Keratinocyte (primary cell): Measurements from ENCODE around the gene FTO. TPM values are rescaled to one million over a fixed set of nuclear protein-coding genes. Genes with fewer than 3 reads are reported as not detected.
"Not testable (repeated sequence)": the region's sequence is repeated elsewhere in the genome, so short reads cannot be mapped to it uniquely, and the experiment has no call there.

Experiments used
- DNase-seq: peaks from one replicate; pipeline ENCODE4 v3.0.0-alpha.2; 2011; ENCODE audit warnings: low read depth, missing footprints, low spot score
- FAIRE-seq: peaks from 2 replicates; lab custom pipeline; 2011; peaks lifted over from hg19 to GRCh38; lab: Jason Lieb, UNC
- H2AFZ ChIP-seq: 2 replicates; pipeline ENCODE4 v1.6.0; 2012; ENCODE audit warnings: low read length, control low read depth, inconsistent platforms; ENCODE audit not compliant: control insufficient read depth
- H3K27ac ChIP-seq: 2 replicates; pipeline ENCODE4 v1.5.1; 2011; ENCODE audit warnings: low read length; ENCODE audit not compliant: control insufficient read depth, insufficient read depth
- H3K27me3 ChIP-seq: 3 replicates; pipeline ENCODE4 v1.6.0; 2011; ENCODE audit warnings: low read length; ENCODE audit not compliant: control insufficient read depth, insufficient read depth; ENCODE audit errors: extremely low read depth
- H3K36me3 ChIP-seq, 2 experiments: 2 replicates in 1 of 2; 3 replicates in 1 of 2; pipeline ENCODE4 v1.5.1; 2011; ENCODE audit warnings: low read length in 2 of 2, mild to moderate bottlenecking in 1 of 2; ENCODE audit not compliant: control insufficient read depth in 2 of 2, insufficient read depth in 2 of 2; ENCODE audit errors: extremely low read depth in 1 of 2
- H3K4me1 ChIP-seq: 3 replicates; pipeline ENCODE4 v1.5.1; 2011; ENCODE audit warnings: low read length; ENCODE audit not compliant: control insufficient read depth, insufficient read depth; ENCODE audit errors: extremely low read depth
- H3K4me2 ChIP-seq: 3 replicates; pipeline ENCODE4 v1.6.0; 2011; ENCODE audit warnings: low read depth, low read length; ENCODE audit not compliant: control insufficient read depth, insufficient read depth; ENCODE audit errors: extremely low read depth
- H3K4me3 ChIP-seq, 3 experiments: fragments of 200-600 bp in 1 of 3; sonication (generic) in 1 of 3; 2 replicates in 2 of 3; 3 replicates in 1 of 3; pipeline ENCODE4 v1.5.1; 2011 to 2016; ENCODE audit warnings: low read length in 3 of 3, mild to moderate bottlenecking in 3 of 3, control low read depth in 2 of 3, inconsistent platforms in 1 of 3, low read depth in 1 of 3, mixed read lengths in 1 of 3, mixed run types in 1 of 3, moderate library complexity in 1 of 3; ENCODE audit not compliant: control insufficient read depth in 2 of 3, insufficient read depth in 2 of 3; ENCODE audit errors: extremely low read depth in 1 of 3
- H3K79me2 ChIP-seq: 2 replicates; pipeline ENCODE4 v1.6.0; 2012; ENCODE audit warnings: low read length; ENCODE audit not compliant: control insufficient read depth, insufficient read depth
- H3K9ac ChIP-seq: 3 replicates; pipeline ENCODE4 v1.6.0; 2011; ENCODE audit warnings: low read length; ENCODE audit not compliant: control insufficient read depth, insufficient read depth; ENCODE audit errors: extremely low read depth
- H3K9me1 ChIP-seq: 3 replicates; pipeline ENCODE4 v1.6.0; 2011; ENCODE audit warnings: low read length; ENCODE audit not compliant: control insufficient read depth, insufficient read depth; ENCODE audit errors: extremely low read depth
- H3K9me3 ChIP-seq: 2 replicates; pipeline ENCODE4 v1.5.1; 2012; ENCODE audit warnings: low read depth, low read length; ENCODE audit not compliant: control insufficient read depth
- H4K20me1 ChIP-seq: 3 replicates; pipeline ENCODE4 v1.6.0; 2011; ENCODE audit warnings: low read length; ENCODE audit not compliant: control insufficient read depth, insufficient read depth; ENCODE audit errors: extremely low read depth
- CTCF ChIP-seq, 3 experiments: IDR thresholded peaks in 1 of 3; conservative IDR thresholded peaks in 1 of 3; optimal IDR thresholded peaks in 1 of 3; 2 replicates in 2 of 3; 3 replicates in 1 of 3; pipeline versions ENCODE3 to v1.5.1; 2011; ENCODE audit warnings: low read length in 3 of 3, mild to moderate bottlenecking in 3 of 3, moderate library complexity in 2 of 3, control low read depth in 1 of 3, inconsistent platforms in 1 of 3; ENCODE audit not compliant: insufficient read depth in 2 of 3; ENCODE audit errors: extremely low read depth in 1 of 3
- EZH2 ChIP-seq: IDR thresholded peaks from one replicate; pipeline ENCODE4 v1.6.1; 2012; ENCODE audit warnings: inconsistent platforms, mild to moderate bottlenecking, low read length, moderate library complexity
- dilution Hi-C: fragments of 300-500 bp; cut with MboI; formaldehyde crosslinking; loops from one replicate; pipeline ENCODE4 v1.7.0; 2020; ENCODE audit warnings: low sequenced_read_pairs; ENCODE audit not compliant: extremely low pct_ligation_motif_present
- polyA plus RNA-seq, 5 experiments: library from polyadenylated mRNA; depleted of rRNA in 3 of 5; stranded (reverse) in 3 of 5; stranded (forward) in 1 of 5; unstranded in 1 of 5; fragments of >200 nt; gene quantifications; 1 replicate in 1 of 5; 2 replicates in 3 of 5; 3 replicates in 1 of 5; pipeline versions ENCODE4 v1.2.1 to v1.2.3, GENCODE V29; 2011 to 2012; ENCODE audit warnings: missing spikeins in 2 of 5, low read depth in 1 of 5, low replicate concordance in 1 of 5

Gene FTO
- polyA plus RNA-seq, 1 donor (not counting 4 experiments of a cell fraction or from before 2014, with no cell fraction given), result 56.4 TPM

- dilution Hi-C loops, result no loop called here
- peaks cover 0 to 1% of the 10 kb centered on the region in 2 experiments for H3K36me3 ChIP-seq
- no peak overlapping the region for H3K9ac ChIP-seq
- H3K27ac ChIP-seq, result no peak overlapping the region
- H3K27me3 ChIP-seq, result no peaks in the 10 kb centered on the region
- H4K20me1 ChIP-seq, result no peaks in the 10 kb centered on the region
- H3K79me2 ChIP-seq, result no peaks in the 10 kb centered on the region
- no peaks in the 10 kb centered on the region for H3K9me1 ChIP-seq
- peaks cover 10% of the 10 kb centered on the region for H3K4me1 ChIP-seq
- no peak overlapping the region for H3K4me2 ChIP-seq
- H3K4me3 ChIP-seq, result no peak overlapping the region
- H2AFZ ChIP-seq, result no peak overlapping the region
- TF ChIP-seq EZH2 (no peak), CTCF (optimal IDR thresholded peaks at IDR 0.05 in 1 of 3, IDR thresholded peaks at IDR 0.05 in 1 of 3, conservative IDR thresholded peaks at IDR 0.05 in 1 of 3; ENCODE audit: extremely low read depth in 1 of 3, insufficient read depth in 2 of 3, low read length in 3 of 3) (no peak)
- FAIRE-seq, result no peak
- H3K9me3 ChIP-seq, result no peaks in the 10 kb centered on the region
- no peak for DNase-seq
These were observed 139.1 kb downstream of the FTO start for GRCh38 chr16:53843084-53843483.

GRCh38 chr16:53844804-53845203, 140.8 kb downstream of the FTO start:
- Histone ChIP-seq H4K20me1 (no peaks in the 10 kb centered on the region), H3K36me3 (peaks cover 0 to 1% of the 10 kb centered on the region in 2 experiments), H3K9me3 (no peaks in the 10 kb centered on the region), H2AFZ (no peak overlapping the region), H3K4me2 (no peak overlapping the region), H3K9me1 (no peaks in the 10 kb centered on the region), H3K27ac (no peak overlapping the region), H3K27me3 (no peaks in the 10 kb centered on the region), H3K4me1 (no peaks in the 10 kb centered on the region), H3K79me2 (no peaks in the 10 kb centered on the region), H3K9ac (no peak overlapping the region), H3K4me3 (no peak overlapping the region)
- no peak for TF ChIP-seq CTCF (optimal IDR thresholded peaks at IDR 0.05 in 1 of 3, IDR thresholded peaks at IDR 0.05 in 1 of 3, conservative IDR thresholded peaks at IDR 0.05 in 1 of 3; ENCODE audit: extremely low read depth in 1 of 3, insufficient read depth in 2 of 3, low read length in 3 of 3)
- TF ChIP-seq EZH2, result no peak
- DNase-seq (no peak), FAIRE-seq (no peak)
- dilution Hi-C loops, result no loop called here

GRCh38 chr16:53846549-53846948, 142.6 kb downstream of the FTO start:
- H3K9me1 ChIP-seq, dilution Hi-C loops, H3K9me3 ChIP-seq, H3K4me2 ChIP-seq, FAIRE-seq, H3K79me2 ChIP-seq, H2AFZ ChIP-seq, H3K27me3 ChIP-seq, DNase-seq, H3K4me3 ChIP-seq, H3K9ac ChIP-seq, H3K36me3 ChIP-seq, H4K20me1 ChIP-seq, H3K27ac ChIP-seq, H3K4me1 ChIP-seq: not testable (repeated sequence)
